Thymus (tissue), 11 donors: ENCODE measurements around the gene TMEM269. TPM values are rescaled to one million over a fixed set of nuclear protein-coding genes. Genes with fewer than 3 reads are reported as not detected.

ENCODE experiments used
- DNase-seq, 9 donors: peaks; one replicate each; pipeline ENCODE4 v3.0.0-alpha.2; 2013; ENCODE audit warnings: low spot score in 9 of 9, low read depth in 6 of 9, missing footprints in 1 of 9
- H3K27ac ChIP-seq, 2 donors: one replicate each; pipeline ENCODE4 v1.5.1; 2013; ENCODE audit warnings: control low read depth in 1 of 2, low read depth in 1 of 2, low read length in 1 of 2, mild to moderate bottlenecking in 1 of 2, moderate library complexity in 1 of 2
- H3K27me3 ChIP-seq, 2 donors: one replicate each; pipeline ENCODE4 v1.5.1; 2013; ENCODE audit warnings: low read length in 1 of 2; ENCODE audit not compliant: control insufficient read depth in 2 of 2, insufficient read depth in 1 of 2
- H3K36me3 ChIP-seq, 2 donors: one replicate each; pipeline ENCODE4 v1.5.1; 2013; ENCODE audit warnings: low read length in 1 of 2, mild to moderate bottlenecking in 1 of 2, moderate library complexity in 1 of 2; ENCODE audit not compliant: control insufficient read depth in 2 of 2, insufficient read depth in 2 of 2
- H3K4me1 ChIP-seq, 2 donors: one replicate each; pipeline ENCODE4 v1.5.1; 2013; ENCODE audit warnings: low read length in 2 of 2; ENCODE audit not compliant: control insufficient read depth in 2 of 2, insufficient read depth in 2 of 2
- H3K4me3 ChIP-seq, 2 donors: one replicate each; pipeline ENCODE4 v1.5.1; 2013; ENCODE audit warnings: low read length in 2 of 2, control low read depth in 1 of 2, mild to moderate bottlenecking in 1 of 2
- H3K9me3 ChIP-seq, 2 donors: one replicate each; pipeline ENCODE4 v1.5.1; 2013; ENCODE audit warnings: low read length in 1 of 2, mild to moderate bottlenecking in 1 of 2; ENCODE audit not compliant: control insufficient read depth in 2 of 2, insufficient read depth in 1 of 2
- WGBS: extraction: QIAGEN DNeasy Blood & Tissue Kit; methylation state at CpG from one replicate; pipeline ENCODE4 v1.1.7; 2013; 5-methylcytosine and 5-hydroxymethylcytosine counted together
- polyA plus RNA-seq: library from polyadenylated mRNA; stranded (reverse); fragments of 200-250 nt; gene quantifications from one replicate; pipeline ENCODE4 v1.2.3, GENCODE V29; 2013
- total RNA-seq: library from RNA; stranded (reverse); fragments of 120-200 nt; gene quantifications from one replicate; pipeline ENCODE4 v1.2.4, GENCODE V29; 2013
- donor health status: healthy.

TMEM269 gene
- total and polyA plus RNA-seq, 2 donors = 0.05 to 0.32 TPM

DNA sequence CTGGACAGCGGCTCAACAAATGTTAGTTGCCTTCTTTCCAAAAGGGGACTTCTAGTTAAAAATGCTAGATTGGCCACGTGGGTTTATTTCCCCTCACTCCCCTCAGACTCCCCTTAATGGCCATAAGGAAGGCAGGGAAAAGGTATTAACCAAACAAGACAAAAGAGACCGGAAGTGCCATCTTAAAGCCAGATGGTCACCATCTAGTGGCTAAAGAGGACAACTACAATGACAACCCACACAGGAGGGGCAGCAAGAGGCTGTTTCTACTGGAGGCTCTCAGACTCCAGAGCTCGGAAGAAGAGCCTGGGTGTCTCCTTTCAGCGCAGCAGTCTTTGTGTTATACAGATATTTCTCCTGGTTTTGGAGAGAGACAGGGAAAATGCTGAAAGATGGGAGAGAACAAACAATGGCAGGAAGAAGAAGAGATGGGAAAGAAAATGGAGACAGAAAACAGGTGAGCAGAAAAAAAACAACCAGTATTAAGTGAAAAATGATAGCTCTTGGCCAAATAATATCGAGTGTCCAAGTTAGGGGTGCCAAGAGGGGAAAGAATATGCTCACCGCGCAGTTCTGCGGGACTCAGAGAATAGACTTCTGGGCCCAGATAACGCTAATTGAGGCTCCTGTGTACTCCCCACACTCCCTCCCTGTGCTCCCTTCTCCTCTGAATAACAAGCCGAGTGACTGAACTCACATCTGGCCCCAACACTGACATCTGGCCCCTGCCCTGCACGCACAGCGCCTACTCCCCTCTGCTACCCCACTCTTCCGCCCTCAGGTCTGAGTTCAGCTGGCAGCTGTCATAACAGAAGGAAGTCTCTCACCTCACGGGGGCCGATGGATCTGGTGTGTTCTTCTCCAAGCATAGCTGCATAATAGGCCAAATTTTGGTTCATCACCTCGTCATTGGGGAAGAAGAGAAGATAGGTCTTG is 27.6 kb upstream of the TMEM269 start:
- no peak overlapping the region for H3K27ac ChIP-seq
- H3K27me3 ChIP-seq = no peaks in the 10 kb centered on the region
- peak in 1 of 9 donors; percentile 33 for DNase-seq
- no peaks in the 10 kb centered on the region for H3K4me1 ChIP-seq
- peaks cover 60 to 77% of the 10 kb centered on the region in 2 donors for H3K36me3 ChIP-seq
- no peak overlapping the region for H3K4me3 ChIP-seq
- WGBS = 94% methylated on average over 17 of the region's 17 CpGs
- H3K9me3 ChIP-seq = peaks cover 0 to 3% of the 10 kb centered on the region in 2 donors

- Histone ChIP-seq H3K9me3 (no peaks in the 10 kb centered on the region), H3K36me3 (peaks cover 57 to 76% of the 10 kb centered on the region in 2 donors), H3K27me3 (no peaks in the 10 kb centered on the region), H3K27ac (no peak overlapping the region), H3K4me1 (no peaks in the 10 kb centered on the region), H3K4me3 (no peak overlapping the region)
- DNase-seq = no peak
Observed at GRCh38 chr1:42757892-42758275, 26.9 kb upstream of the TMEM269 start.

DNA sequence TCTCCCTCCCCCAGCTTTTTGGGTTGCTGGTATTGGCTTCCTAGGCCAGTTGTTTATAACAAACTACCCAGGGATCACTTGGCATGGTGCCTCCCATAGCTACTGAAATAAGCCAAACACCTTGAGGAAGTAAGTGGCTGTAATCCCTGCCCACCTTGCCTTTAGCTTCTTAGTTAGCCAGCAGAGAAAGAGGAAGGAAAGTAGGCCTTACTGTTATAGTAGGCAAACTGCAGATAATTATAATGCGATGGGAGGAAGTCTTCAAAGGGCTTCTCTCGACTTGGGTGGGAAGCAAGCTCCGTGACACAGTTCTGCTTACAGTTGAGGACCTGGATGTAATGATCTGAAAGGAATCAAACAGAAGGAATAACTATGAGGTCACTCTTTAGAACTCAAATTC is 26.1 kb upstream of the TMEM269 start:
- Histone ChIP-seq H3K9me3 (no peaks in the 10 kb centered on the region), H3K4me3 (no peak overlapping the region), H3K27ac (no peak overlapping the region), H3K36me3 (peaks cover 53 to 71% of the 10 kb centered on the region in 2 donors), H3K27me3 (no peaks in the 10 kb centered on the region), H3K4me1 (no peaks in the 10 kb centered on the region)
- no peak for DNase-seq
- 62% methylated on average over 3 of the region's 3 CpGs for WGBS

DNA sequence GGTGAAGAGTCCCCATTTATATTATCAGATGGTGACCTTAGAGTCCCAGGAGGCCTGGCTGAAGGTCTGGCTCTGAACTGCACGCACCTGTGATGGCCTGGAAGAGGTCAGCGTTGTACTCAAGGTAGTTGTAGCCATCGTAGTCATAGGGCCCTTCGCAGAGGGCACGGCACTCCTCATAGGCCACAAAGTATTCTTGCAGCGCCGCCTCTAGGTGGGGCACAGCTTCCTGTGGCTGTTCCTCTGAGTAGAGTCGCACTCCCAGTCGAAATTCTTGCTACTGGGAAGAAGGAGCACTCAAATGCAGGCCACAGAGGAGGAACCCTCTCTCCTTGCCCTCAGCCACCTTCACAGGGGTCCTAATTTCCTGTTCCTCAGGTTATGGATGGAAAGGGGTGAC is 25.7 kb upstream of the TMEM269 start:
- 83% methylated on average over 9 of the region's 9 CpGs for WGBS
- H3K27ac ChIP-seq = no peak overlapping the region

GRCh38 chr1:42761567-42761966 is 23.2 kb upstream of the TMEM269 start:
- H3K27me3 ChIP-seq = no peaks in the 10 kb centered on the region
- over 99% methylated on average over 4 of the region's 4 CpGs for WGBS
- no peak overlapping the region for H3K4me3 ChIP-seq
- DNase-seq = no peak
- H3K36me3 ChIP-seq = peaks cover 26 to 42% of the 10 kb centered on the region in 2 donors
- H3K27ac ChIP-seq = no peak overlapping the region
- peaks cover 14 to 15% of the 10 kb centered on the region in 2 donors for H3K4me1 ChIP-seq
- H3K9me3 ChIP-seq = no peaks in the 10 kb centered on the region

More for the DNA sequence above, 25.7 kb upstream of the TMEM269 start:
- Histone ChIP-seq H3K4me1 (no peaks in the 10 kb centered on the region), H3K9me3 (no peaks in the 10 kb centered on the region), H3K36me3 (peaks cover 48 to 67% of the 10 kb centered on the region in 2 donors), H3K4me3 (no peak overlapping the region), H3K27me3 (no peaks in the 10 kb centered on the region)
- no peak for DNase-seq

- Histone ChIP-seq H3K27me3 (no peaks in the 10 kb centered on the region), H3K36me3 (peaks cover 20 to 36% of the 10 kb centered on the region in 2 donors), H3K9me3 (peaks cover 0 to 1% of the 10 kb centered on the region in 2 donors), H3K27ac (no peak overlapping the region), H3K4me3 (no peak overlapping the region), H3K4me1 (peaks cover 14 to 15% of the 10 kb centered on the region in 2 donors)
- no peak for DNase-seq
- WGBS = 80% methylated on average over 5 of the region's 5 CpGs
Observed at GRCh38 chr1:42762269-42762668, 22.5 kb upstream of the TMEM269 start.

GRCh38 chr1:42765269-42765668 is 19.5 kb upstream of the TMEM269 start:
- DNase-seq = no peak
- peak overlapping the region; percentile 77 to 84 for H3K4me3 ChIP-seq
- H3K27ac ChIP-seq = no peak overlapping the region
- 70% methylated on average over 7 of the region's 7 CpGs for WGBS
- H3K4me1 ChIP-seq = peaks cover 18% of the 10 kb centered on the region in 2 donors
- H3K36me3 ChIP-seq = peaks cover 4 to 14% of the 10 kb centered on the region in 2 donors
- peaks cover 0 to 1% of the 10 kb centered on the region in 2 donors for H3K9me3 ChIP-seq
- H3K27me3 ChIP-seq = no peaks in the 10 kb centered on the region

GRCh38 chr1:42765832-42766740 is 18.7 kb upstream of the TMEM269 start:
- Histone ChIP-seq H3K27me3 (no peaks in the 10 kb centered on the region), H3K36me3 (peaks cover 4 to 13% of the 10 kb centered on the region in 2 donors), H3K4me3 (peak overlapping the region; percentile 77 to 84), H3K27ac (peak overlapping the region; percentile 64), H3K9me3 (peaks cover 0 to 1% of the 10 kb centered on the region in 2 donors), H3K4me1 (peaks cover 18% of the 10 kb centered on the region in 2 donors)
- under 1% methylated on average over 44 of the region's 44 CpGs for WGBS
- DNase-seq = peak in 6 of 9 donors; percentile 11 to 66 (median 37)
